ENCODE data around the gene ZMYM4. TPM values are rescaled to one million over a fixed set of nuclear protein-coding genes. Genes with fewer than 3 reads are reported as not detected.

Gene ZMYM4
- polyA plus RNA-seq, 1 donor from 2014 or later: 36.1 TPM

DNA sequence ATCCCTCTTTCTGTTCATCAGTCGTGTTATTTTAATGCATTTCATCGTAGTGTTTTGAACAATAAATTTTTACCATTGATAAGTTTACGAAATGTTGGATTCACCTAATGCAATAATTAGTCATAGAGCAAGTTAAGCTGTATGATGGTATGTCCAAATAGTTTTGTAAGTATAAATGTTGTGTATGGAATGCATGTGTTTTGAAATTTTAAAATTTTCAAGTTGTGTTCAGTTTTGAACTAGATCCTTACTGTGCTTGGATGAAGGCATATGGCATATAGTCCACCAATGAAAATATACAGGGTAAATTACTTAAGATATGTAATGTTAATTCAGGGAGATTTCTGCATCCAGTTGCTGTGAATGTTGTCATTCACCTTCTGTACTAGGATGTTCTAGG, 2.3 kb downstream of the ZMYM4 start:
- no peaks in the 10 kb centered on the region for H3F3A ChIP-seq (ENCODE audit: insufficient read depth, low read length, poor library complexity, severe bottlenecking)
- TF ChIP-seq MXI1 (conservative IDR thresholded peaks at IDR 0.05; ENCODE audit: poor library complexity, severe bottlenecking) (no peak), EP300 (conservative IDR thresholded peaks at IDR 0.05; ENCODE audit: poor library complexity, severe bottlenecking) (no peak), POLR2AphosphoS5 (IDR thresholded peaks at IDR 0.05) (no peak), SMC3 (conservative IDR thresholded peaks at IDR 0.05; ENCODE audit: poor library complexity) (no peak), RAD21 (conservative IDR thresholded peaks at IDR 0.05) (no peak), TAF1 (IDR thresholded peaks at IDR 0.05; ENCODE audit: low read depth) (no peak), EZH2 (IDR thresholded peaks at IDR 0.05; ENCODE audit: borderline replicate concordance, insufficient read depth, low read length, poor library complexity, severe bottlenecking) (no peak)
- TF ChIP-seq, protein P1, sequence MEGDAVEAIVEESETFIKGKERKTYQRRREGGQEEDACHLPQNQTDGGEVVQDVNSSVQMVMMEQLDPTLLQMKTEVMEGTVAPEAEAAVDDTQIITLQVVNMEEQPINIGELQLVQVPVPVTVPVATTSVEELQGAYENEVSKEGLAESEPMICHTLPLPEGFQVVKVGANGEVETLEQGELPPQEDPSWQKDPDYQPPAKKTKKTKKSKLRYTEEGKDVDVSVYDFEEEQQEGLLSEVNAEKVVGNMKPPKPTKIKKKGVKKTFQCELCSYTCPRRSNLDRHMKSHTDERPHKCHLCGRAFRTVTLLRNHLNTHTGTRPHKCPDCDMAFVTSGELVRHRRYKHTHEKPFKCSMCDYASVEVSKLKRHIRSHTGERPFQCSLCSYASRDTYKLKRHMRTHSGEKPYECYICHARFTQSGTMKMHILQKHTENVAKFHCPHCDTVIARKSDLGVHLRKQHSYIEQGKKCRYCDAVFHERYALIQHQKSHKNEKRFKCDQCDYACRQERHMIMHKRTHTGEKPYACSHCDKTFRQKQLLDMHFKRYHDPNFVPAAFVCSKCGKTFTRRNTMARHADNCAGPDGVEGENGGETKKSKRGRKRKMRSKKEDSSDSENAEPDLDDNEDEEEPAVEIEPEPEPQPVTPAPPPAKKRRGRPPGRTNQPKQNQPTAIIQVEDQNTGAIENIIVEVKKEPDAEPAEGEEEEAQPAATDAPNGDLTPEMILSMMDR (IDR thresholded peaks at IDR 0.05; ENCODE audit: poor library complexity, severe bottlenecking): no peak
- TF ChIP-seq, protein P2, sequence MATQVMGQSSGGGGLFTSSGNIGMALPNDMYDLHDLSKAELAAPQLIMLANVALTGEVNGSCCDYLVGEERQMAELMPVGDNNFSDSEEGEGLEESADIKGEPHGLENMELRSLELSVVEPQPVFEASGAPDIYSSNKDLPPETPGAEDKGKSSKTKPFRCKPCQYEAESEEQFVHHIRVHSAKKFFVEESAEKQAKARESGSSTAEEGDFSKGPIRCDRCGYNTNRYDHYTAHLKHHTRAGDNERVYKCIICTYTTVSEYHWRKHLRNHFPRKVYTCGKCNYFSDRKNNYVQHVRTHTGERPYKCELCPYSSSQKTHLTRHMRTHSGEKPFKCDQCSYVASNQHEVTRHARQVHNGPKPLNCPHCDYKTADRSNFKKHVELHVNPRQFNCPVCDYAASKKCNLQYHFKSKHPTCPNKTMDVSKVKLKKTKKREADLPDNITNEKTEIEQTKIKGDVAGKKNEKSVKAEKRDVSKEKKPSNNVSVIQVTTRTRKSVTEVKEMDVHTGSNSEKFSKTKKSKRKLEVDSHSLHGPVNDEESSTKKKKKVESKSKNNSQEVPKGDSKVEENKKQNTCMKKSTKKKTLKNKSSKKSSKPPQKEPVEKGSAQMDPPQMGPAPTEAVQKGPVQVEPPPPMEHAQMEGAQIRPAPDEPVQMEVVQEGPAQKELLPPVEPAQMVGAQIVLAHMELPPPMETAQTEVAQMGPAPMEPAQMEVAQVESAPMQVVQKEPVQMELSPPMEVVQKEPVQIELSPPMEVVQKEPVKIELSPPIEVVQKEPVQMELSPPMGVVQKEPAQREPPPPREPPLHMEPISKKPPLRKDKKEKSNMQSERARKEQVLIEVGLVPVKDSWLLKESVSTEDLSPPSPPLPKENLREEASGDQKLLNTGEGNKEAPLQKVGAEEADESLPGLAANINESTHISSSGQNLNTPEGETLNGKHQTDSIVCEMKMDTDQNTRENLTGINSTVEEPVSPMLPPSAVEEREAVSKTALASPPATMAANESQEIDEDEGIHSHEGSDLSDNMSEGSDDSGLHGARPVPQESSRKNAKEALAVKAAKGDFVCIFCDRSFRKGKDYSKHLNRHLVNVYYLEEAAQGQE (IDR thresholded peaks at IDR 0.05; ENCODE audit: borderline replicate concordance): no peak
- H3K27ac ChIP-seq (ENCODE audit: low read length): no peak overlapping the region
- H3K9me2 ChIP-seq (ENCODE audit: insufficient read depth, low read length): no peaks in the 10 kb centered on the region
- H4K20me1 ChIP-seq (ENCODE audit: insufficient read depth): no peaks in the 10 kb centered on the region
- H3K9me3 ChIP-seq (ENCODE audit: low read length): no peaks in the 10 kb centered on the region
- H3K79me2 ChIP-seq (replicated peaks; ENCODE audit: insufficient read depth, low read length): peaks cover 68% of the 10 kb centered on the region
- H3K9ac ChIP-seq (ENCODE audit: low read length): no peak overlapping the region
- no peaks in the 10 kb centered on the region for H3K36me3 ChIP-seq (ENCODE audit: insufficient read depth, low read length)
- peak overlapping the region; percentile 82 for H3K4me3 ChIP-seq (ENCODE audit: low read length)
- H3K27me3 ChIP-seq (ENCODE audit: insufficient read depth, low read depth, low read length): no peaks in the 10 kb centered on the region
- H2AFZ ChIP-seq (ENCODE audit: low read depth, low read length): no peak overlapping the region
- peak overlapping the region; percentile 10 for H3K4me2 ChIP-seq (ENCODE audit: low read length)

- Histone ChIP-seq H3K79me2 (replicated peaks; ENCODE audit: insufficient read depth, low read length) (peaks cover 93% of the 10 kb centered on the region), H3K27me3 (ENCODE audit: insufficient read depth, low read depth, low read length) (no peaks in the 10 kb centered on the region), H3K4me2 (ENCODE audit: low read length) (no peak overlapping the region), H3F3A (ENCODE audit: insufficient read depth, low read length, poor library complexity, severe bottlenecking) (no peaks in the 10 kb centered on the region), H3K4me3 (ENCODE audit: low read length) (no peak overlapping the region), H3K9ac (ENCODE audit: low read length) (no peak overlapping the region), H2AFZ (ENCODE audit: low read depth, low read length) (no peak overlapping the region), H4K20me1 (ENCODE audit: insufficient read depth) (no peaks in the 10 kb centered on the region), H3K9me3 (ENCODE audit: low read length) (no peaks in the 10 kb centered on the region), H3K27ac (ENCODE audit: low read length) (no peak overlapping the region), H3K36me3 (ENCODE audit: insufficient read depth, low read length) (no peaks in the 10 kb centered on the region), H3K9me2 (ENCODE audit: insufficient read depth, low read length) (no peaks in the 10 kb centered on the region)
- TF ChIP-seq MXI1 (conservative IDR thresholded peaks at IDR 0.05; ENCODE audit: poor library complexity, severe bottlenecking): no peak
- no peak for TF ChIP-seq EZH2 (IDR thresholded peaks at IDR 0.05; ENCODE audit: borderline replicate concordance, insufficient read depth, low read length, poor library complexity, severe bottlenecking)
- TF ChIP-seq, protein P2 (IDR thresholded peaks at IDR 0.05; ENCODE audit: borderline replicate concordance): no peak
- TF ChIP-seq EP300 (conservative IDR thresholded peaks at IDR 0.05; ENCODE audit: poor library complexity, severe bottlenecking): no peak
- TF ChIP-seq POLR2AphosphoS5 (IDR thresholded peaks at IDR 0.05): no peak
- TF ChIP-seq TAF1 (IDR thresholded peaks at IDR 0.05; ENCODE audit: low read depth): no peak
- no peak for TF ChIP-seq RAD21 (conservative IDR thresholded peaks at IDR 0.05)
- no peak for TF ChIP-seq SMC3 (conservative IDR thresholded peaks at IDR 0.05; ENCODE audit: poor library complexity)
- TF ChIP-seq, protein P1 (IDR thresholded peaks at IDR 0.05; ENCODE audit: poor library complexity, severe bottlenecking): no peak
Measured at GRCh38 chr1:35274197-35274596, 5.7 kb downstream of the ZMYM4 start.

All from neural cell (in vitro differentiated cells).